ENCODE measurements around the gene RTRAF.
A peak's percentile ranks its signal among the peaks of the same experiment; 100 is the strongest.

RTRAF gene

DNA sequence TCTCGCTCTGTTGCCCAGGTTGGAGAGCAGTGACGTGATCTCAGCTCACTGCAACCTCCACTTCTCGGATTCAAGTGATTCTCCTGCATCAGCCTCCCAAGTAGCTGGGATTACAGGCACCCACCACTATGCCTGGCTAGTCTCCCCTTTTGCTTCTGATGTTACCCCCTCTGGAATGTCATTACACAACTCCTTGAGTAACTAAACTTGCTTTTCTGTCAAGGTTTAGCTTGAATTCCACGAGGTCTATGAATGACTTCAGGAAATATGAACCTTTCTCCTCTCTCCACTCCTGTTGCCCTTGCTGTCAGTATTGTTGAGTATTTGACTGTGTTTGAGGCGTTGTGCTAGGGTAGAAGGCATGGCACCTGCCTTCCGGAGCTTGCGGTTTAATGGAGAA lies 16.8 kb upstream of the RTRAF start:
- CTCF ChIA-PET: no interaction called here
- peaks cover 33% of the 10 kb centered on the region for H3K36me3 Mint-ChIP-seq

DNA sequence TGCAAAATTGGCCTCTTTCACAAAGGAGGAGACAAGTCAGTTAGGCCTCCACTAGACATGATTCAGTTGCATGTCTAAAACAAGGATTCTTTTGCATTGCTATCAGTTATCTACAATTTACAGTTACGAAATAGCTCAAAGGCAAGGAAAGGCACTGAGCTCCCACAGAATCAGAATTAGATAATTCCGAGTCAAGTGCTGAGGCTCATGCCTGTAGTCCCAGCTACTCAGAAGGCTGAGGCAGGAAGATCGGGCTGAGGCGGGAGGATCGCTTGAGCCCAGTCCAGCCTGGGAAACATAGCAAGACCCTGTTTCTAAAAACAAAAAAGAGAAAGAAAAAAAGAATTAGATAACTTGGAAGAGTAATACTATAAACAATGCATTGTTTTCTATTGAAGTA lies 12.3 kb upstream of the RTRAF start:
- Mint-ChIP-seq H3K9me3 (no peaks in the 10 kb centered on the region), H3K4me1 (peaks cover 12% of the 10 kb centered on the region), H3K27me3 (peaks cover 11% of the 10 kb centered on the region), H3K4me3 (no peak overlapping the region), H3K36me3 (peaks cover 5% of the 10 kb centered on the region), H3K27ac (no peak overlapping the region)
- CTCF ChIA-PET: interaction anchor here (1.2 to 4.1 kb wide), 3 partner anchors 148 to 694 kb away, joined by 3 to 38 read pairs (median 16); no protein-coding TSS in a partner anchor
- DNase-seq: no peak

More for the DNA sequence above, 16.8 kb upstream of the RTRAF start:
- Mint-ChIP-seq H3K4me3 (no peak overlapping the region), H3K27ac (no peak overlapping the region), H3K4me1 (no peaks in the 10 kb centered on the region), H3K27me3 (no peaks in the 10 kb centered on the region), H3K9me3 (no peaks in the 10 kb centered on the region)
- DNase-seq: no peak

DNA sequence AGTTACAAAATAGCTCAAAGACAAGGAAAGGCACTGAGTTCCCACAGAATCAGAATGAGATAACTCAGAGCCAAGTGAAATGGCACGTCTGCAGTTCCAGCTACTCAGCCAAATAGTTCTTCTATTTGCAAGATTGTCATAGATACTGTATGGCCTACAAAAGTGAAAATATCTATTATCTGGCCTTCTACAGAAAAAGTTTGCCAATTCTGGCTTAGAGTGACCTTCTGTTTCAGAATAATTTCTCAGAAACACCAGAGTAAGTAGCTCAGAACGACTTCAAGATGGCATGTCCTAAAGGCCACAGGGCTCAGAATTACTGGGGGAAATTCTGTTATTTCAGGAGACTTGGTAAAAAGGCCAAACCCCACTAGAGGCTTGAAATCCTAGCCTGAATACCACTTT lies 10.7 kb upstream of the RTRAF start:
- no peaks in the 10 kb centered on the region for H3K36me3 Mint-ChIP-seq
- H3K4me3 Mint-ChIP-seq: no peak overlapping the region
- peaks cover 3% of the 10 kb centered on the region for H3K9me3 Mint-ChIP-seq
- no peak for DNase-seq
- H3K27me3 Mint-ChIP-seq: peaks cover 11% of the 10 kb centered on the region
- H3K27ac Mint-ChIP-seq: no peak overlapping the region
- CTCF ChIA-PET: interaction anchor here (0.8 to 4.1 kb wide), 26 partner anchors 8 to 695 kb away, joined by 3 to 38 read pairs (median 4); partner anchors contain the start of genes FRMD6, GNG2 and NID2
- H3K4me1 Mint-ChIP-seq: peaks cover 12% of the 10 kb centered on the region

DNA sequence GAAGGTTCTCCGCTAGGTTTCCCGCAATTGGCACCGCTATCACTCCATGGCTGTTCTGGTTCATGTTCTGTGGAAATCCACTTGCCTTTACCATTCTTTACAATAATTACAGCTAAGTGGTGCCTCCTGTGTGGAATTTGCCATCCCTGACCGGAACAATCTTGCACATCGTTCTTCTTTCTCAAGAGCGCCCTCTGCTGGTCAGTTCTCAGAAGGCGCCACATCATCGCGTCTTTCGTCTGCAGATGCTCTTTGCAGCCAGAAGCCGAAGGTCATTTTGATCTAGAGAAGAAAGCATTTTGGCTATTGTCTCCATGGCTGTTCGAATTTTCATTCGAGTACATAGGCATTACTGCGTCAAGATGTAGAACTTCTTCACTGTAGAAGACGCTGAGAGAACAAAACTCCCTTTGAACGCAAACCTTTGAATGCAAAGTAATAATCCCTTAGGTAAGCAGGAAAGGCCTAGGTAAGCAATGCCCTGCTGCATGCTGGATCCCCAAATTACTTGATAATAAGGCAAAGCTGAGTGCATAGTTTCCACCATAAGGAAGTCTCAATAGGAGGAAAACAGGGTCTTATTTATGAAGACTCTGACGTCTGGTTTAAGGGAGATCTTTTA lies 10.1 kb upstream of the RTRAF start:
- H3K9me3 Mint-ChIP-seq: peaks cover 4% of the 10 kb centered on the region
- peaks cover 11% of the 10 kb centered on the region for H3K27me3 Mint-ChIP-seq
- CTCF ChIA-PET: interaction anchor here (0.8 to 4.1 kb wide), 25 partner anchors 9 to 695 kb away, joined by 3 to 38 read pairs (median 4); partner anchors contain the start of genes FRMD6, GNG2 and NID2
- no peaks in the 10 kb centered on the region for H3K36me3 Mint-ChIP-seq
- H3K4me1 Mint-ChIP-seq: peaks cover 12% of the 10 kb centered on the region
- H3K4me3 Mint-ChIP-seq: no peak overlapping the region
- DNase-seq: peak; percentile 87
- H3K27ac Mint-ChIP-seq: no peak overlapping the region

DNA sequence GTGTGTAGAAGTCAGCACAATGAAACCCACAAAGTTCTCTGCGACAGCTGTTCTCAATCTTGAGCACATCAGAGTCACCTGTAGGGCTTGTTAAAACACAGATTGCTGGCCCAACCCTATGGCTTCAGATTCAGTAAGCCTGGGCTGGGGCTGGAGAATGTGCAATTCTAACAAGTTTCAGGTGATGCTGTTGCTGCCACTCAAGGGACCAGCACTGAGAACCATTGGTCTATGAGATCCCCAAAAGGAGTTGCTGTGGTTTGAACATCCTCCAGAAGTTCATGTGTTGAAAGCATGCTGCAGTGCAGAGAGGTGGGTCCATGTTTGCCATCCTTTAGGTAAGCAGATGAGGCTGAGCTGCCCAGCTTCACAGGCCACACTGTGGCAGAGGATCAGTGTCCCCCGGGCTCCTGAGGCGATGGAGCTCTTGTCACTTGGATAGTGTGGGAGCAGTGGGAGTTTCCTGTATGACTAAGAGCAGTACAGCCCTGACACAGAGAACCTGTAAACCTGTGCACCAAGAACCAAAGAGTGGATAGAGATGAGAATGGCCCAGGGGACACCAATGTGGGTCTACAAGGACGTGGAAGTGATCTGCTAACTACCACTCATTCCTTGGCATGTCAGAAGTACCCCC lies 8.0 kb upstream of the RTRAF start:
- Mint-ChIP-seq H3K27ac (no peak overlapping the region), H3K27me3 (peaks cover 11% of the 10 kb centered on the region), H3K36me3 (no peaks in the 10 kb centered on the region), H3K4me3 (no peak overlapping the region), H3K4me1 (peaks cover 12% of the 10 kb centered on the region), H3K9me3 (peaks cover 4% of the 10 kb centered on the region)
- no peak for DNase-seq
- CTCF ChIA-PET: interaction anchor here (1.5 to 4.1 kb wide), 3 partner anchors 14 to 329 kb away, joined by 3 to 38 read pairs (median 6); no protein-coding TSS in a partner anchor

DNA sequence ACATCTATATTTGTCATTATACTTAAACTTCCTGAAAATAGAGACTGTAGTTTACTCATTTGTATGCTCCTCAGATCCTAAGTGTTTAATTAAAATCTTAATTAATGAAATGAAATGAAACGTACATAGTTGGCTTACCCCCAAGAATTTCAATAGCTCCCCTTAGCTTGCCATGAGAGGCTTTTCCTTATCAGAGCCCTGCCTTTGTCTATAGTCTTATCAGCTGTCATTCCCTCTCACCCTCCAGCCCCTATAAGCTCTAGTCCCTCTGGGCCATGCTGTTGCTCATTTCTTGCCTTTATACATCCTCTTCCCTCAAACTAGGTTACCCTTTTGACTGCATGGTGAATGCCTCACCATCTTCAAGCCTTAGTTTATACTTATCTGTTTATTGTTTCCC lies 1.1 kb upstream of the RTRAF start:
- peaks cover 28% of the 10 kb centered on the region for H3K4me1 Mint-ChIP-seq
- no peaks in the 10 kb centered on the region for H3K27me3 Mint-ChIP-seq
- peak overlapping the region; percentile 83 for H3K4me3 Mint-ChIP-seq
- CTCF ChIA-PET: interaction anchor here (0.9 kb wide), 1 partner anchor 9 kb away, joined by 5 read pairs; no protein-coding TSS in a partner anchor
- no peak for DNase-seq
- H3K27ac Mint-ChIP-seq: no peak overlapping the region
- peaks cover 4% of the 10 kb centered on the region for H3K9me3 Mint-ChIP-seq
- H3K36me3 Mint-ChIP-seq: peaks cover 10% of the 10 kb centered on the region

DNA sequence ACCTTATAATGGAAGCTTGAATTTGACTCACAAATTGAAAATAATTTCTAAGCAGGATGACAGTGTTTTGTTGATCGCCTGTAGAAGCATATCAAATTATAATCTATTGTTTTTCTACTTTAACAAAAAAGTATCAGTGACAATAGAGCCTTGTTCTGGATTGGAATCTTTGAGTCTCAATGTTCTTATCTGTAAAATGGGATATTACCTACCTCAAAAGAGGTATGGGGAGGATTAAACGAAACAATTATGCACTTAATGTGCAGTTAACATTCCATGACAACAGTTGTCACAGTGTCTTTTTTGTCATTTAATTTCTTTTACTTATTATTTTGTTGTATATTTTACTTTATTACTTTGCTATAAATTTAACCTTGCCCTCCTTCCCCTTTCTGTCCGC lies 1.1 kb downstream of the RTRAF start:
- CTCF ChIA-PET: no interaction called here
- no peak for DNase-seq
- Mint-ChIP-seq H3K36me3 (peaks cover 26% of the 10 kb centered on the region), H3K9me3 (no peaks in the 10 kb centered on the region), H3K27ac (no peak overlapping the region), H3K4me3 (peak overlapping the region; percentile 83), H3K4me1 (peaks cover 40% of the 10 kb centered on the region), H3K27me3 (no peaks in the 10 kb centered on the region)

DNA sequence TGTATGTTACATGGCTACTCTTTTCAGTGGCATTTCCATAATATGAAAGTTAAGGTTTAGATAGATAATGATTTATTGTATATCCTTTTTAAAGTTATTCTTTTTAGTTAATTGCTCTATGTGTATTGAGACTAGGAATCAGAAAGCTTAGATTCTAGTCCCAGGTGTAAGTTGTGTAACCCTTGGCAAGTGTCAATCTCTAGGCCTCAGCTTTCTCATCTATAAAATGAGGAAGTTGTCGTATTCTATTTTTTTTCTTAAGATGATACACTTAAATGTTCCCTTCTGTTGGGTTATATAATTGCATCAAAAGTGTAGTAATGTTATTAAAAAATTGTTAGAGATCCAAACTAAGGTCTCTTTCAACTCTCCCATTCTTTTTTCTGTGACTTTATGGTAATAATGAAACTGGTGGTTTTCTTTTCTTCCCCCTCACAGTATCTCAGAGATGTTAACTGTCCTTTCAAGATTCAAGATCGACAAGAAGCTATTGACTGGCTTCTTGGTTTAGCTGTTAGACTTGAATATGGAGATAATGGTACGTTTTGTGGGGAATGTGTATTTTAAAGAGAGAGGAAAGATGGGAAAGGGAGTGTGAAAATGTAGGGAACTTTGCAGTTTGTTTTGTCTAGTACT lies 4.1 kb downstream of the RTRAF start:
- no peaks in the 10 kb centered on the region for H3K9me3 Mint-ChIP-seq
- CTCF ChIA-PET: interaction anchor here (0.7 to 1.2 kb wide), 2 partner anchors 29 to 279 kb away, joined by 3 to 4 read pairs; no protein-coding TSS in a partner anchor
- H3K36me3 Mint-ChIP-seq: peaks cover 39% of the 10 kb centered on the region
- no peak overlapping the region for H3K4me3 Mint-ChIP-seq
- H3K27me3 Mint-ChIP-seq: no peaks in the 10 kb centered on the region
- H3K27ac Mint-ChIP-seq: peak overlapping the region; percentile 17
- no peak for DNase-seq
- H3K4me1 Mint-ChIP-seq: peaks cover 50% of the 10 kb centered on the region

DNA sequence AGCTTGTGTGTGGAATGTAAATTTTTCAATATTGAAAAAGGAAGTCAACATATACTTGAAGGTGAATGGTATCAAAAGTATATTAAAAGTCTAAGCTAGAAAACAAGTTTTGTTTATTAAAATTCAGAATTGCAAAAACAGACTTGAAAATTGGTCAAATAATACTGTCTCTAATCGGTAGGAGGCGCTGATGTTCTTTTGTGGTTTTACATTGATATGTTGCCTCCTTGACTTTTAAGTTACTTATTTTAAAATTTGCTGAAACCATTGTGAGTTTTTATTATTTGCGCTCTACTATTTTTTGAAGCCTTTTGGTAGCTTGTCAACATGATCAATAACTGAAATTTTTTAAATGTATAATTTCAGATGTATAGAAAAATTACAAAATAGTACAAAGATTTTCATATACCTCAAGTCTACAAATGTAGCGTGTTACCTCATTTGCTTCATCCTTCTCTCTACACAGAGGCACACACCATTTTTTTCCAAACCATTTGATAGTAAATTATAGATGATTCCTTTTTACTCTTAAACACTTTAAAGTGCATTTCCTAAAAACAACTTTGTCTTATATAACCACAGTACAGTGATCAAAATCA lies 6.9 kb downstream of the RTRAF start:
- Mint-ChIP-seq H3K9me3 (no peaks in the 10 kb centered on the region), H3K4me3 (no peak overlapping the region), H3K36me3 (peaks cover 47% of the 10 kb centered on the region), H3K27me3 (no peaks in the 10 kb centered on the region), H3K27ac (no peak overlapping the region), H3K4me1 (peaks cover 35% of the 10 kb centered on the region)
- no peak for DNase-seq
- CTCF ChIA-PET: interaction anchor here (0.6 to 2.4 kb wide), 13 partner anchors 10 to 576 kb away, joined by 3 to 16 read pairs (median 3); no protein-coding TSS in a partner anchor

DNA sequence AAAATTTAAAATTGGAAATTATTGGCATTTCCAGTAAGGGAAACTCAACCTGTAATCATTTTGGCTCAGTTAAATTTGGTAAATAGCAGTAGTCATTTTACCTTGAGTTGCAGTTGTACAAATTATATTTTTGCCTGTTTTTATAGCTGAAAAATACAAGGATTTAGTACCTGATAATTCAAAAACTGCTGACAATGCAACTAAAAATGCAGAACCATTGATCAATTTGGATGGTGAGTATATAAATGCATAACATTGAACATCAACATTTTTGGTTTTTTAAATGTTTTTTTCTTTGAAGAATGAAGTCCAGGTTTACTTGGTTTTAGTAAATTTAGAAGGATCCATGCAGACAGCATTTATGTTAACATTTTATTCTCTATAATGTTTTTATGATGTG lies 9.0 kb downstream of the RTRAF start:
- H3K4me1 Mint-ChIP-seq: peaks cover 22% of the 10 kb centered on the region
- H3K9me3 Mint-ChIP-seq: no peaks in the 10 kb centered on the region
- no peak overlapping the region for H3K4me3 Mint-ChIP-seq
- CTCF ChIA-PET: no interaction called here
- DNase-seq: no peak
- H3K27ac Mint-ChIP-seq: no peak overlapping the region
- peaks cover 55% of the 10 kb centered on the region for H3K36me3 Mint-ChIP-seq
- H3K27me3 Mint-ChIP-seq: no peaks in the 10 kb centered on the region

DNA sequence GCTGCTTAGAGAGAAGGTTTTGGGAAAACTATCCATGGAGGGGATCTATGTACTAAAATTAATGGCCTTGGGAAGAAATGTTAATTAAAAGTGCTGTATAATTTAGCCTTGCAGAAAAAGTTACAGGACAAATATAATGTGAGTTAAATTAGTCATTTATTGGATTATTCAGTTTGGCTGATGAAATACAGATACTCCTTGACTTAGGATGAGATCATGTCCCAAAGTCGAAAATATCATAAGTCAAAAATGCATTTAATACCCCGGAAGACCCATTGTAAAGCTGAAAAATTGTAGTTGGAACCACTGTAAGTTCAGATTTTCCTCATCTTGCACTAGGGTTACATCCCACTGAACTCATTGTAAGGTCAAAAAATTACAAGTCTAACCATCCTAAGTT lies 9.7 kb downstream of the RTRAF start:
- no peak for DNase-seq
- Mint-ChIP-seq H3K9me3 (no peaks in the 10 kb centered on the region), H3K4me3 (no peak overlapping the region), H3K27ac (no peak overlapping the region), H3K4me1 (peaks cover 15% of the 10 kb centered on the region), H3K27me3 (no peaks in the 10 kb centered on the region), H3K36me3 (peaks cover 54% of the 10 kb centered on the region)
- CTCF ChIA-PET: no interaction called here

DNA sequence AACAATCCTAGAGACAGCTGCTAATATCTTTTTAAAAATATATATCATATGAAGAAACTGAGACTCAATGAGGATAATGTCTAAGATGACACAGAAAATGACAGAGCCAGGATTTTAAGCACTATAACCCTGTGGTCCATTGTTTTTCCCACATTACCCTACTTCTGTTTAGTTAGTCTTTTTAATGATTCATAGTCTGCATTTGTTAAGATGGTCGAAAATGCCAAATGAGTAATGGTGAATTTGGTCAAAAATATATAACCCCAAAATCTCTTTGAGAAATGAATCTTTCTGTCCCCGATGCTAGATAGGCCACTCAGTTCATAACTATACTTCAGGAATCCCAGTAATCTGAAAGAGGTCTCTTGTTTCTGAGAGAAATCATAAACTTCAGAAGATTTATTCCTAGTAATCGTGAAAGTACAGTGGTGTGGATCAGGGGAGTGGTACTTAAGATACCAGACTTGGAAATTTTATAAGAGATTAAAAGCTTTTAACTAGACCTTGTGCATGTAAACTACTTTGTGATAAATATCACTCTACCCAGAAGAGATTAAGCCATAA lies 10.8 kb downstream of the RTRAF start:
- Mint-ChIP-seq H3K9me3 (no peaks in the 10 kb centered on the region), H3K4me1 (peaks cover 11% of the 10 kb centered on the region), H3K4me3 (no peak overlapping the region), H3K27me3 (no peaks in the 10 kb centered on the region), H3K36me3 (peaks cover 56% of the 10 kb centered on the region), H3K27ac (no peak overlapping the region)
- DNase-seq: no peak
- CTCF ChIA-PET: no interaction called here

DNA sequence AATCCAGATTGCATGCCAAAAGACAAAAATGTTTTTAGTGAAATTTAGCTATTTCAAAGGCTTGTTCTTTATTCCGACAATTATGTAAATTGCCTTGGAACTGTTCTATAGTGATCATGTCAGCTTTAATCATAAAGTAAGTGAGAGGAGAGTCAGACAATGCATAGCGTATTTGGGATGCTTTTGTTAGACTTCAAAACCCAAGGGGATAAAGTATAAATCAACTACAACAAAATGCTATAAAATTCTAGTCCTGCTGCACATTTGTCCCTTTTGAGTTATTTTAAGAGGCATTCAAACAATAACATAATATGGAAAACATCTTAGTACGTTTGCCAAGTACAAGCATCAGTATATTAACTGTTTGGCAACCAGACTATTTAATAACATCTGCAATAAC lies 11.3 kb downstream of the RTRAF start:
- Mint-ChIP-seq H3K9me3 (no peaks in the 10 kb centered on the region), H3K4me1 (peaks cover 11% of the 10 kb centered on the region), H3K4me3 (no peak overlapping the region), H3K36me3 (peaks cover 60% of the 10 kb centered on the region), H3K27ac (no peak overlapping the region), H3K27me3 (no peaks in the 10 kb centered on the region)
- DNase-seq: no peak
- CTCF ChIA-PET: no interaction called here

DNA sequence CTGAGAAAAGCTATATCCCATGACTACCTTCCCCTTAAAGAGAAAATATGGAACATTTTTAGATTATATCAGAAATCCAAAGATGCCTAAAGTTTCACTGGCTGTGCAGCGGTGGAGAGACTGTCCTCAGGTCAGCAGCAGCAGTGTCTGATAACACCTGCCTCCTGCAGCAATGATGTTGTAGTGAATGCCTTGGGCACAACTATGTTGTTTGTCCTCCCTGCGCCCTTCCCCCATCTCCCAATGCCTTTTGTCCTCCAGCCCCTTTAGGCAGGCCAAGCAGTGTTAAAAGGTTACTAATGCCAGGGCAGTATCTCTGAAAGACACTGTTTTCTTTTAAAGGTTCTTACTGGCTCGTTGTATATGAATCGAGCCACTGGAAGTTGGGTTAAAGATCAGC lies 13.2 kb downstream of the RTRAF start:
- H3K4me1 Mint-ChIP-seq: no peaks in the 10 kb centered on the region
- DNase-seq: no peak
- H3K27ac Mint-ChIP-seq: peak overlapping the region; percentile 38
- H3K9me3 Mint-ChIP-seq: no peaks in the 10 kb centered on the region
- H3K27me3 Mint-ChIP-seq: no peaks in the 10 kb centered on the region
- CTCF ChIA-PET: no interaction called here
- H3K36me3 Mint-ChIP-seq: peaks cover 59% of the 10 kb centered on the region
- H3K4me3 Mint-ChIP-seq: no peak overlapping the region

Measured in activated naive CD4-positive, alpha-beta T cell treated with anti-CD3 and anti-CD28 coated beads, Interleukin-2, amount 10 ng/mL, durations not matched to agents 7 days and 5 days (primary cell).